ENCODE results near the gene AOX1.
"Not testable (repeated sequence)": the region's sequence is repeated elsewhere in the genome, so short reads cannot be mapped to it uniquely, and the experiment has no call there.

The AOX1 gene

GRCh38 chr2:200703926-200704637, 118.3 kb downstream of the AOX1 start:
- ChIA-PET CTCF (interaction anchor here (0.6 to 2.6 kb wide), 6 partner anchors 24 to 1365 kb away, joined by 3 to 28 read pairs (median 4); no protein-coding TSS in a partner anchor), POLR2A (no interaction called here)
- TF ChIP-seq SUZ12 (IDR thresholded peaks at IDR 0.05) (no peak), TARDBP (IDR thresholded peaks at IDR 0.05) (no peak), FOXA1 (IDR thresholded peaks at IDR 0.05) (no peak), FOXK2 (IDR thresholded peaks at IDR 0.05) (no peak), BHLHE40 (IDR thresholded peaks at IDR 0.05; ENCODE audit: borderline replicate concordance) (no peak), ELF4 (IDR thresholded peaks at IDR 0.05) (no peak)
- DNase-seq (ENCODE audit: extremely low spot score), result no peak

GRCh38 chr2:200705305-200706041, 119.7 kb downstream of the AOX1 start:
- ChIA-PET POLR2A (no interaction called here), CTCF (interaction anchor here (0.5 to 0.7 kb wide), 2 partner anchors 88 to 149 kb away, joined by 3 to 5 read pairs; no protein-coding TSS in a partner anchor)
- DNase-seq (ENCODE audit: extremely low spot score), result peak; percentile 26

GRCh38 chr2:200708943-200709342, 123.1 kb downstream of the AOX1 start:
- CTCF ChIA-PET, result no interaction called here
- POLR2A ChIA-PET, result no interaction called here
- DNase-seq (ENCODE audit: extremely low spot score), result no peak
- no peak for TF ChIP-seq ARNT (IDR thresholded peaks at IDR 0.05)
- no peak for TF ChIP-seq BHLHE40 (IDR thresholded peaks at IDR 0.05; ENCODE audit: borderline replicate concordance)
- no peak for TF ChIP-seq SUZ12 (IDR thresholded peaks at IDR 0.05)
- TF ChIP-seq LEF1 (IDR thresholded peaks at IDR 0.05; ENCODE audit: borderline replicate concordance), result no peak
- TF ChIP-seq FOXA1 (IDR thresholded peaks at IDR 0.05), result no peak
- TF ChIP-seq CTBP1 (IDR thresholded peaks at IDR 0.05; ENCODE audit: borderline replicate concordance), result no peak
- TF ChIP-seq FOXM1 (IDR thresholded peaks at IDR 0.05; ENCODE audit: borderline replicate concordance), result no peak
- no peak for TF ChIP-seq FOXK2 (IDR thresholded peaks at IDR 0.05)
- no peak for TF ChIP-seq L3MBTL2 (conservative IDR thresholded peaks at IDR 0.05)
- no peak for TF ChIP-seq PKNOX1 (IDR thresholded peaks at IDR 0.05)

More at GRCh38 chr2:200705305-200706041, 119.7 kb downstream of the AOX1 start:
- no peak for TF ChIP-seq NFRKB (IDR thresholded peaks at IDR 0.05)
- TF ChIP-seq CTBP1 (IDR thresholded peaks at IDR 0.05; ENCODE audit: borderline replicate concordance), result no peak
- no peak for TF ChIP-seq BHLHE40 (IDR thresholded peaks at IDR 0.05; ENCODE audit: borderline replicate concordance)
- TF ChIP-seq SP1 (IDR thresholded peaks at IDR 0.05), result no peak
- no peak for TF ChIP-seq SUZ12 (IDR thresholded peaks at IDR 0.05)
- no peak for TF ChIP-seq ZNF384 (IDR thresholded peaks at IDR 0.05)
- no peak for TF ChIP-seq TARDBP (IDR thresholded peaks at IDR 0.05)
- no peak for TF ChIP-seq FOXA1 (IDR thresholded peaks at IDR 0.05)
- TF ChIP-seq L3MBTL2 (conservative IDR thresholded peaks at IDR 0.05), result no peak
- TF ChIP-seq PKNOX1 (IDR thresholded peaks at IDR 0.05), result no peak
- TF ChIP-seq ELF4 (IDR thresholded peaks at IDR 0.05), result no peak
- no peak for TF ChIP-seq ARNT (IDR thresholded peaks at IDR 0.05)

GRCh38 chr2:200713003-200713703, 127.3 kb downstream of the AOX1 start:
- POLR2A ChIA-PET, result interaction anchor here (0.8 to 1.7 kb wide), 7 partner anchors 13 to 176 kb away, joined by 3 to 11 read pairs (median 4); partner anchors contain the start of genes BZW1, CLK1, NIF3L1 and PPIL3
- TF ChIP-seq PKNOX1 (IDR thresholded peaks at IDR 0.05) (peak; percentile 82), NFRKB (IDR thresholded peaks at IDR 0.05) (no peak), ELF4 (IDR thresholded peaks at IDR 0.05) (no peak), FOXM1 (IDR thresholded peaks at IDR 0.05; ENCODE audit: borderline replicate concordance) (no peak), SP1 (IDR thresholded peaks at IDR 0.05) (no peak), SUZ12 (IDR thresholded peaks at IDR 0.05) (no peak), L3MBTL2 (conservative IDR thresholded peaks at IDR 0.05) (peak; percentile 63)
- CTCF ChIA-PET, result interaction anchor here (0.5 to 2.6 kb wide), 10 partner anchors 11 to 765 kb away, joined by 3 to 14 read pairs (median 4); no protein-coding TSS in a partner anchor
- peak; percentile 80 for DNase-seq (ENCODE audit: extremely low spot score)

GRCh38 chr2:200713704-200714064, 127.9 kb downstream of the AOX1 start:
- TF ChIP-seq SUZ12 (IDR thresholded peaks at IDR 0.05) (no peak), ELF4 (IDR thresholded peaks at IDR 0.05) (no peak), BHLHE40 (IDR thresholded peaks at IDR 0.05; ENCODE audit: borderline replicate concordance) (no peak)
- CTCF ChIA-PET, result interaction anchor here (1.2 to 2.6 kb wide), 5 partner anchors 11 to 728 kb away, joined by 3 to 14 read pairs (median 4); no protein-coding TSS in a partner anchor
- POLR2A ChIA-PET, result interaction anchor here (0.8 to 1.7 kb wide), 5 partner anchors 12 to 176 kb away, joined by 3 to 11 read pairs (median 4); partner anchors contain the start of genes BZW1, CLK1, NIF3L1 and PPIL3
- no peak for DNase-seq (ENCODE audit: extremely low spot score)

GRCh38 chr2:200715014-200715413, 129.2 kb downstream of the AOX1 start:
- POLR2A ChIA-PET; CTCF ChIA-PET; DNase-seq (ENCODE audit: extremely low spot score): not testable (repeated sequence)
